Glomerular endothelial cell (primary cell): ENCODE data around the gene CETN1. TPM values are rescaled to one million over a fixed set of nuclear protein-coding genes. Genes with fewer than 3 reads are reported as not detected.

Source experiments
- DNase-seq: peaks from one replicate; pipeline ENCODE4 v3.0.0-alpha.2; 2011; ENCODE audit warnings: low read depth, low spot score; ENCODE audit errors: extremely low read depth
- total RNA-seq: library from RNA; depleted of rRNA; stranded (reverse); fragments of >200 nt; gene quantifications from 2 replicates; pipeline ENCODE4 v1.2.3, GENCODE V29; 2015

CETN1 gene
- total RNA-seq, 1 donor from 2014 or later = not detected

GRCh38 chr18:618618-619017 is 38.4 kb downstream of the CETN1 start:
- no peak for DNase-seq

DNA sequence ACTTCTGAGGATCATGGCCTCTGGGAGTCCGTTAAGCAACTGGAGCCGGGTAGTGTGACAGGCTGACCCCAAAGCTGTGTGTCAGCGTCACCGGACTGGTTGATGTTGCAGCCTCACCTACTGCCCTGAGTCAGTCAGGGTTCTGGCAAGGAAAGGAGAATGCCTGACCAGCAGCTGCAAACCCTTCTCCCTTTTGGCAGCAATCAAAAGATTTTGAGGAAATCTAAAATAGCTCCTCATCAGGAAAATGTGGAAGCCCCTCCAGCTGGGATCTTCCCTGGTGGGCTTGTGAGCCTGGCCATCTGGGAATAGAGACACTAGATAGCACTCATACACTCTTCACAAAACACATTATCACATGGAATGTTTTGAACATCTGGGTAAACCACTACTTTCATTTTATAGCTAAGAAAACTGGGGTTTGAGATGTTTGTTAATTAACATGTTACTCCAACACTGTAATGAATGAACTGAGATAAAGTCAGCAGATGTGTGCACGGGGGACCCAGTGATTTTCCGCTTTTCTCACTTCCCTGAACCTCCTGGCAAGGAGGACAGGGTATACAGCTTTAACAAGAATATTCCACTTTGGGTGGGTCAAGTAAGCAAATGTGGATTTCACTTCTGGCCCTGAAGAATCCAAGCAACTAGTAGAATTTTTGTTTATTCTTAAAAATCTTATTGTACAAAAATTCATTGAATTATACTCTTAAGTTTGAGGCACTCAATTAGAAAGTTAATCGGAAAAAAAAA is 41.3 kb downstream of the CETN1 start:
- DNase-seq = no peak

- DNase-seq = no peak
Observed at GRCh38 chr18:622289-622688, 42.1 kb downstream of the CETN1 start.

DNA sequence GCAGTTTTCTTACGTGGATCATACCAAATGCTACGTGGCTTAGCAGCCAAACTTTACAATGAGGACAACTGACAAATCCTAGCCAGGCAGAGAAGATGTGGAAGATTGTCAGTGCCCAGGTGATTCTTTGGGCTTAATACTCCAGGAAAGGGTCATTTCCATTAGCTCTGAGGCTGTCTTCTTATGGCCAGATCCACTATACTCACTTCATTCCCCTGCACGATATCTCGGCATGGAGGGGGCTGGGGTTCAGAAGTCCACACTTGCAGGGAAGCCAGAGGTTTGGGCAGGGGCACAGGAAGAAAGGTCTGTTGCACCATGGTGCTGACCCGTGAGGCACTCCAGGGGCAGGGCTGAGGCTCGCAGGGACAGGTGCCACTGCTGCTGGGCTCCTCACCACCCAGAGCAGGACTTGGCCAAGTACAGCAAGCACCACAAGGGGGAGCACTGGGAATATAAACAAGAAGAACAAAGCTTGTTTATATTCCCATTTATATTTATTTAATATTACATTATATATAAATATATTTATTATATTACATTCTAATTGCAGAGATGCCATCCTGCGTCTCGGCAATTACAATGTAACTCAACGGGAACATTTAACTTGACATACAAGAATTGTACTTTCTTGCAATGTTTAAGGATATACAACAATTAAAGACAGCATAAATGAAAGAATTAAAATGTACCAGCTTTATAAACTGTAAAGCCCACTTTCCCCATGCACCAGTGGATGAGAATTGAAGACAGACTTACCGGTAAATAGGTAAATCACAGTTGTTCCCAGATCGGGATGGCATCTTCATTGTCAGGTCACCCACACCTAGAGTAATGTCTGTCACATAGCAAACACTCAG is 43.8 kb downstream of the CETN1 start:
- peak; percentile 50 for DNase-seq

- no peak for DNase-seq
Observed at GRCh38 chr18:627231-627630, 47.1 kb downstream of the CETN1 start.

DNA sequence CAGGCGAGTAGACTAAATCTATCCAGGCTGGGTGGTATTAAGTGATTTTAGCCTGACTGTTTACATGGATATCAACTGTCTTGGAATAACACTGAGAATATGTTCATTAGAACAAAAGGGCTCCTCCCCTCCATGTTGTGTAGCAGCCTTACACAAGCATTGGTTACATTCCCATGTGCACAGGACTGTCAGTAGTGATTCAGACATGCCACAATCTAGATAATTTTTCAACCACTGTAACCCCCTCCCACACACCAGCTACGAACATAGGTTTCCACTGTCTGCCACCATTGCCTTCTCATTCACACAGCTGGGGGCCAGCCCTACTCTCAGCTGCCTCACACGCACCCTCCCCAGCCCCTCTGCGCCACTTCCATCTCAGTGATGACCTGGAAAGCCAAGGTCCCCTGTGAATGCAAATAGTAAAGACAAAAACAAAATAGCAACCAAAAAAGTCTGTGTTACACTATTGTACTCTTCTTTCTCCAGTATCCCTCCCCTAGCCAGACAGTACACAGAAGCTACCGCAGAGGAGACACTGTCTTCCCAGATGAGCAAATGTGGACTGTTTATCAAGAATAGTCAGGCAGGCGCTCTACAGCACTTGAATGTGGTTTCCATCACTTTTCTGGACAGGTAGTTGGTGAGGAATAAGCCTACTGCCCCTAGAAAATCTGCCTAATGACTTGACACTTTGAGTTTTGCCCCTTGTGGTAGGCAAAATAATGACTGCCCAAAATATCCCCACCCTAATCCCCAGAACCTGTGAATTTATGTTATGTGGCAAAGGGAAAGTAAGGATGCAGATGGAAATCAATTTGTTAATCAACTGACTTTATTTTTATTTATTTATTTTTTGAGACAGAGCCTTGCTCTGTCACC is 49.3 kb downstream of the CETN1 start:
- DNase-seq = no peak

DNA sequence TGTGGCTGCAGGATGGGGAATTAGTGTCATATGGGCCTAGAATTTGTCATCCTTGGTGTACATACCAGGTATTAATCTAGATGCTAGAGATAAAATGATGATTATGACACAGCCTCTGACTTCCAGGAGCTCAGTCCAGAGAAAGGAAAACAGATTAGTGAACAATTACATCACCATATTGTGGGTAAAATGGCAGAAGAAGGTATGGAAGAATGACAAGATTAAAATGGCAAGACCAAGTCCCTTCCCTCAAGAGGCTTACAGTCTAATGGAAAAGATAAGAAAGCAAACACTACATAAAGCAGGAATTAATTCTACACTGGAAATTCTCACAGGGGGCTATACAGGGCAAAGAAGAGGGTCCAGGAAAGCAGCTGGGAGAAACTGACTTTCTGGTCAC is 51.4 kb downstream of the CETN1 start:
- no peak for DNase-seq

Other genes starting within 250 kb of the CETN1 start
- 13.2 and 31.7 TPM in 2 replicates for gene COLEC12, start 79.7 kb upstream of the CETN1 start, total RNA-seq
- gene CLUL1, start 16.6 kb downstream of the CETN1 start, total RNA-seq = 0.63 TPM in 1 of 2 replicates, not detected in the other
- gene TYMS, start 77.3 kb downstream of the CETN1 start, total RNA-seq = 37.0 and 40.5 TPM in 2 replicates
- 12.9 and 27.1 TPM in 2 replicates for gene ENOSF1, start 132.2 kb downstream of the CETN1 start, total RNA-seq
- gene YES1, start 231.9 kb downstream of the CETN1 start, total RNA-seq = 175 and 180 TPM in 2 replicates